Measurements from ENCODE around the gene TRMT2A. TPM values are rescaled to one million over a fixed set of nuclear protein-coding genes. Genes with fewer than 3 reads are reported as not detected.

The TRMT2A gene
- total RNA-seq, 2 experiments from 2014 or later = 79.3 to 84.2 TPM

DNA sequence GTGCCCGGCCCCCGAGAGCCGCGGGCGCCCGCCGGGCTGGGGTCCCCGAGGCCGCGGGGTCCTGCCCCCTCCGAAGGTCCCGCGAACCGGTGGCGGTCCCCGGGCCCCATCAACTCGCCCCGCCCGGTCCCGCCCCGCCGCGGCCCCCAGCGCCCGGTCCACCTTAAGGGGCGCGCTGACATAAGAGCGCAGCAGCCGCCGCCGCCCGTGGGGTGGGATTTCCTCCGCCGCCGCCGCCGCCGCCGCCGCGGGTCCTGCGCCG is 14.5 kb upstream of the TRMT2A start, which contains the start of gene ZDHHC8:
TSS of gene ZDHHC8 (plus strand) at position 208 of the 262 bp plus-strand sequence. CDS start 144 bp downstream, outside the sequence.
- peak within 1 kb of the TSS; percentile 86 for H3K4me3 Mint-ChIP-seq
- TF ChIP-seq, protein P1, sequence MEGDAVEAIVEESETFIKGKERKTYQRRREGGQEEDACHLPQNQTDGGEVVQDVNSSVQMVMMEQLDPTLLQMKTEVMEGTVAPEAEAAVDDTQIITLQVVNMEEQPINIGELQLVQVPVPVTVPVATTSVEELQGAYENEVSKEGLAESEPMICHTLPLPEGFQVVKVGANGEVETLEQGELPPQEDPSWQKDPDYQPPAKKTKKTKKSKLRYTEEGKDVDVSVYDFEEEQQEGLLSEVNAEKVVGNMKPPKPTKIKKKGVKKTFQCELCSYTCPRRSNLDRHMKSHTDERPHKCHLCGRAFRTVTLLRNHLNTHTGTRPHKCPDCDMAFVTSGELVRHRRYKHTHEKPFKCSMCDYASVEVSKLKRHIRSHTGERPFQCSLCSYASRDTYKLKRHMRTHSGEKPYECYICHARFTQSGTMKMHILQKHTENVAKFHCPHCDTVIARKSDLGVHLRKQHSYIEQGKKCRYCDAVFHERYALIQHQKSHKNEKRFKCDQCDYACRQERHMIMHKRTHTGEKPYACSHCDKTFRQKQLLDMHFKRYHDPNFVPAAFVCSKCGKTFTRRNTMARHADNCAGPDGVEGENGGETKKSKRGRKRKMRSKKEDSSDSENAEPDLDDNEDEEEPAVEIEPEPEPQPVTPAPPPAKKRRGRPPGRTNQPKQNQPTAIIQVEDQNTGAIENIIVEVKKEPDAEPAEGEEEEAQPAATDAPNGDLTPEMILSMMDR (IDR thresholded peaks at IDR 0.05) = no peak
- intact Hi-C loops (cut with DNase I, micrococcal nuclease) = loop anchor here in 1 of 2 experiments (1.0 to 5.0 kb wide), 3 partner anchors 14 to 115 kb away; partner anchors contain the start of genes ARVCF and TRMT2A
- peak; percentile 59 for ATAC-seq (ENCODE audit: poor library complexity)
- Histone ChIP-seq H3K27ac (ENCODE audit: low read depth in 1 of 2, low read length in 2 of 2) (peak within 1 kb of the TSS; percentile 38 to 75), H3K4me3 (ENCODE audit: low read length) (peak within 1 kb of the TSS; percentile 70), H3K4me1 (ENCODE audit: insufficient read depth, low read length) (peaks cover 57% of the 10 kb centered on the region), H3K27me3 (ENCODE audit: control insufficient read depth in 1 of 2, insufficient read depth in 2 of 2, low read length in 2 of 2) (no peaks in the 10 kb centered on the region), H3K9me3 (ENCODE audit: control insufficient read depth in 1 of 2, insufficient read depth in 1 of 2, low read length in 2 of 2) (no peaks in the 10 kb centered on the region), H3K36me3 (ENCODE audit: insufficient read depth, low read length) (peaks cover 6% of the 10 kb centered on the region)
- DNase-seq = peak in 12 of 14 experiments; percentile 27 to 78 (median 51)
- H3K27ac Mint-ChIP-seq = peak within 1 kb of the TSS; percentile 79
- CTCF ChIA-PET = no interaction called here
- H3K36me3 Mint-ChIP-seq (ENCODE audit: low read depth) = peaks cover 18% of the 10 kb centered on the region
- H3K27me3 Mint-ChIP-seq = no peaks in the 10 kb centered on the region
- H3K9me3 Mint-ChIP-seq = no peaks in the 10 kb centered on the region
- POLR2A ChIA-PET = interaction anchor here (1.3 to 1.7 kb wide), 2 partner anchors 9 to 15 kb away, joined by 4 to 8 read pairs; partner anchors contain the start of gene TRMT2A
- H3K4me1 Mint-ChIP-seq (ENCODE audit: low read depth) = peaks cover 32% of the 10 kb centered on the region

DNA sequence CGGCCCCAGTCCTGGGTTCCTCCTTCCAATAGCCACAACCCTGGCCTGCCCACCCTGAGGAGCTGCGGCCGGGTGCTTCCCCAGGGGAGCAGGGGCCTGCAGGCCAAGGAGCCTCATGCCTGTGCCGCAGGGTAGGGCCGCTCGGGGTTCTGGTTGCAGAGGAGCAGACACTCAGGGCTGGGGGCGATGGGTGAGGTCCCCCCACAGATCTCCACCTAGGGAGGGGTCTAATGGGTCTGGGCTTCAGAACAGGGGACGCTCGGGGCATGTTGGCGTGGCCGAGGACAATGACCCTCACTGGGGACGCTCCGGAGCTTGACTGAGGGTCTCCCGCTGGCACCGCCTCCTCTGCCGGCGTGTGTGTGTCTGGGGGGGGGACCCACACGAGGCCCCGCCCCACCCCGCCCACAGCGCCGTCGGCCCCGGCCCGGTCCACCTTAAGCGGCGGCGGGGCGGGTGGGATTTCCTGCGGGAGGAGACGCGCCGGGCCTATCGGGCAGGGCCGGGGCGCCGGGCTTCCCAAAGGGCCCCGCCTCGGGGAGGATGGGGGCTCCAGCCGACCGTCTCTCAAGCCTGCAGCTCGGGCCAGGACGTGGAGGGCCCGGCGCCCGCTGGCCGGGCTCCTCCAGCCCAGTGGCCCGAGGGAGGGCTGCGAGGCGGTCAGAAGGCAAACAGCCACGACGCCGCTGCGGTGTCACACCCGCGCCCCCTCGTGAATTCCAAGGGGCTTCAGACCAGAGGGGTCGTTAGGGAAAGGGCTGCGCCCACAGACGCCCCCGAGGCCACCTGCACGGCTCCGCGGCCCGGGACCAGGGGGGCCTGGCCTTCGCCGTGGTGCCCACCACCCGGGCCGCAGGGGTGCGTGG is 13.9 kb upstream of the TRMT2A start:
- peak; percentile 58 to 88 (median 82) for DNase-seq
- Mint-ChIP-seq H3K27ac (peak overlapping the region; percentile 79), H3K9me3 (no peaks in the 10 kb centered on the region), H3K36me3 (ENCODE audit: low read depth) (peaks cover 22% of the 10 kb centered on the region), H3K27me3 (no peaks in the 10 kb centered on the region), H3K4me1 (ENCODE audit: low read depth) (peaks cover 28% of the 10 kb centered on the region), H3K4me3 (peak overlapping the region; percentile 85)
- peaks cover 12% of the 10 kb centered on the region for H3K36me3 ChIP-seq (ENCODE audit: insufficient read depth, low read length)
- ChIA-PET CTCF (interaction anchor here (2.8 kb wide), 1 partner anchor 160 kb away, joined by 22 read pairs; no protein-coding TSS in a partner anchor), POLR2A (interaction anchor here (1.3 to 1.7 kb wide), 3 partner anchors 9 to 161 kb away, joined by 4 to 8 read pairs (median 5); partner anchors contain the start of gene TRMT2A)
- intact Hi-C loops (cut with DNase I, micrococcal nuclease) = loop anchor here in 1 of 2 experiments (1.0 to 5.0 kb wide), 3 partner anchors 14 to 115 kb away; partner anchors contain the start of genes ARVCF and TRMT2A
- peak; percentile 71 for ATAC-seq (ENCODE audit: poor library complexity)
- peaks cover 54% of the 10 kb centered on the region for H3K4me1 ChIP-seq (ENCODE audit: insufficient read depth, low read length)
- TF ChIP-seq, protein P1 (IDR thresholded peaks at IDR 0.05) = no peak
- H3K27ac ChIP-seq (ENCODE audit: low read depth in 1 of 2, low read length in 2 of 2) = peak overlapping the region; percentile 38 to 75
- H3K9me3 ChIP-seq (ENCODE audit: control insufficient read depth in 1 of 2, insufficient read depth in 1 of 2, low read length in 2 of 2) = no peaks in the 10 kb centered on the region
- no peaks in the 10 kb centered on the region for H3K27me3 ChIP-seq (ENCODE audit: control insufficient read depth in 1 of 2, insufficient read depth in 2 of 2, low read length in 2 of 2)
- peak overlapping the region; percentile 70 for H3K4me3 ChIP-seq (ENCODE audit: low read length)

DNA sequence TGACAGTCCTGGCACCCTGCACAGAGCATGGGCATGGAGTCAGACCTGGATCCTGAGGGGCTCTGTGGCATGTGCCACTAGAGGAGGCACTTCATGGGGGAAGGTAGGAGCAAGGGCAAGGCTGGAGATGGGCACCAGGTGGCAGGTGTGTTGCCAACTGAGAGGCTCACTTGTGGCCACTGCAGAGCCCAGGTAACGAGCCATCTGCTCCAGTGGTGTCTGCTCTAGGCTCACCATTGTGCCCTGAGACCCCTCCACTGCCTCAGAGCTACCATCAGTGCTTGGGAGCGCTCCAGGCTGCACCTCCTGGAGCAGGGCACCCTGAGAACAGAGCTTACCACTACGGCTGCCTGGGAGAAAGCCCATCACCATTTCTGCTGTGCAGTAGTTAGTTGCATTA is 13.3 kb upstream of the TRMT2A start:
- DNase-seq (peak in 4 of 14 experiments; percentile 8 to 66 (median 37)), ATAC-seq (ENCODE audit: poor library complexity) (peak; percentile 35)
- peak overlapping the region; percentile 79 for H3K27ac Mint-ChIP-seq
- POLR2A ChIA-PET = interaction anchor here (1.3 to 1.7 kb wide), 3 partner anchors 10 to 160 kb away, joined by 4 to 8 read pairs (median 5); partner anchors contain the start of gene TRMT2A
- no peaks in the 10 kb centered on the region for H3K27me3 Mint-ChIP-seq
- peaks cover 28% of the 10 kb centered on the region for H3K4me1 Mint-ChIP-seq (ENCODE audit: low read depth)
- peak overlapping the region; percentile 85 for H3K4me3 Mint-ChIP-seq
- no peaks in the 10 kb centered on the region for H3K9me3 Mint-ChIP-seq
- Histone ChIP-seq H3K9me3 (ENCODE audit: control insufficient read depth in 1 of 2, insufficient read depth in 1 of 2, low read length in 2 of 2) (no peaks in the 10 kb centered on the region), H3K4me1 (ENCODE audit: insufficient read depth, low read length) (peaks cover 48% of the 10 kb centered on the region), H3K27me3 (ENCODE audit: control insufficient read depth in 1 of 2, insufficient read depth in 2 of 2, low read length in 2 of 2) (no peaks in the 10 kb centered on the region), H3K27ac (ENCODE audit: low read depth in 1 of 2, low read length in 2 of 2) (peak overlapping the region; percentile 38 to 75), H3K4me3 (ENCODE audit: low read length) (no peak overlapping the region), H3K36me3 (ENCODE audit: insufficient read depth, low read length) (peaks cover 18% of the 10 kb centered on the region)
- intact Hi-C loops (cut with DNase I, micrococcal nuclease) = loop anchor here in 1 of 2 experiments (5.0 kb wide), 1 partner anchor 77 kb away; no protein-coding TSS in a partner anchor
- H3K36me3 Mint-ChIP-seq (ENCODE audit: low read depth) = peaks cover 25% of the 10 kb centered on the region
- TF ChIP-seq, protein P1 (IDR thresholded peaks at IDR 0.05) = no peak
- CTCF ChIA-PET = interaction anchor here (0.6 to 2.8 kb wide), 4 partner anchors 42 to 159 kb away, joined by 3 to 22 read pairs (median 3); no protein-coding TSS in a partner anchor

Data from CD4-positive, alpha-beta T cell (primary cell).